Spleen (tissue), 7 donors: Measurements from ENCODE around the gene TADA2B.

Experiments
- CTCF ChIP-seq, 11 experiments: fragments of 200-600 bp in 7 of 11; fragments of 450-650 bp in 4 of 11; sonication (generic) in 4 of 11; IDR thresholded peaks in 8 of 11; conservative IDR thresholded peaks in 3 of 11; 1 replicate in 7 of 11; 2 replicates in 4 of 11; pipeline versions ENCODE4 v1.4.0 to v1.8.0; 2016 to 2021; ENCODE audit warnings: antibody characterized with exemption in 11 of 11, inconsistent platforms in 4 of 11, mild to moderate bottlenecking in 1 of 11
- POLR2A ChIP-seq, 3 donors: fragments of 450-650 bp; IDR thresholded peaks; one replicate each; pipeline ENCODE4 v1.5.1; 2017; ENCODE audit warnings: antibody characterized with exemption in 3 of 3, mild to moderate bottlenecking in 1 of 3
- donor health status: DM: no; HTN: no; CAD: no; lungs with moderate emphysema.
- donor health status: DM: no; HTN: no; CAD: no.
- donor health status: DM: no; HTN: no; CAD: no.

- no peak for TF ChIP-seq CTCF (IDR thresholded peaks at IDR 0.05 in 8 of 11, conservative IDR thresholded peaks at IDR 0.05 in 3 of 11)
- TF ChIP-seq POLR2A (IDR thresholded peaks at IDR 0.05): no peak
These were observed 40.8 kb upstream of the TADA2B start for GRCh38 chr4:7002336-7002735.
